GM18520 (cell line): ENCODE results near the gene WEE2.

ENCODE experiments used
- ATAC-seq: cut with Tn5 transposase; IDR thresholded peaks from one replicate; pipeline ENCODE4 v1.9.1; 2021; ENCODE audit not compliant: unreplicated experiment

WEE2 gene

GRCh38 chr7:141708351-141708750 is at the start of gene WEE2:
WEE2 (plus strand) TSS chr7:141708353; CDS start chr7:141708759, 406 bp downstream.
- ATAC-seq: no peak

DNA sequence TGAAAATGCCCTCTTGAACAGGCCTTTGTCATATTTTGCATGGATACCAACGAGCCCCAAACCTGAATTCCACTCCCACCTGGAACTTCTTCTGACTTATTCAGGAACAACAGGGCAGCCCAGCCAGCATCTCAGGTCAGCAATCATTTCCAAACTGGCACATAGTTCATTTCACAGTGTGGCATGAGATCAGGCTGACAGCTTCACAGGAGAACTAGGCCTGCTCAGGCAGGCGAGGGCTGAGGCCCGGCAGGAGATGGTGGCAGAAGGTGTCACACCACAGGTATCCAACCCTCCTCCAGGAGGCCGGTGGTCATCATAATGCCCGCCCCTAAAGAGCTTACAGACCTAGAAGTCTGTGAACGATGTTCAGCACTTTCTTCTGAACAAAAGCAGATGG is 48.7 kb upstream of the WEE2 start:
- no peak for ATAC-seq

DNA sequence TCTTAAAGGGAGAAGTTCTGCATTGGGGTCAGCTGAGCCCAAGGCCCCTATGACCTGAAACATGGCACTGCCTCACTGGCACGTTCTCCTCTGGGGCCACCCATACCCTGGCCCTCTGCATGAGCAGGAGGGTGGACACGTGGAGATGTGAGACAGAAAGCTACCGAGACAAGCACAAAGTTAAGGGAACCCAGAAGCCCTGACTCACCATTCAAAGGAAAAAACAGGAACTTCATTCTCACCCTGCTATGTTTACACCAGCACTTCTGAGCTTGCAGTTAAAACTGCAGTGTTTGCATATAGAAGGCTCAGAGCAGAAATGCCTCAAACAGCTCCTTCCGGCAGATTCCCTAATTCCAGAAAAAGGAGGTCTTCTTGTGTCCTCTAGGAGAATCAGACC is 47.9 kb upstream of the WEE2 start:
- ATAC-seq: no peak

DNA sequence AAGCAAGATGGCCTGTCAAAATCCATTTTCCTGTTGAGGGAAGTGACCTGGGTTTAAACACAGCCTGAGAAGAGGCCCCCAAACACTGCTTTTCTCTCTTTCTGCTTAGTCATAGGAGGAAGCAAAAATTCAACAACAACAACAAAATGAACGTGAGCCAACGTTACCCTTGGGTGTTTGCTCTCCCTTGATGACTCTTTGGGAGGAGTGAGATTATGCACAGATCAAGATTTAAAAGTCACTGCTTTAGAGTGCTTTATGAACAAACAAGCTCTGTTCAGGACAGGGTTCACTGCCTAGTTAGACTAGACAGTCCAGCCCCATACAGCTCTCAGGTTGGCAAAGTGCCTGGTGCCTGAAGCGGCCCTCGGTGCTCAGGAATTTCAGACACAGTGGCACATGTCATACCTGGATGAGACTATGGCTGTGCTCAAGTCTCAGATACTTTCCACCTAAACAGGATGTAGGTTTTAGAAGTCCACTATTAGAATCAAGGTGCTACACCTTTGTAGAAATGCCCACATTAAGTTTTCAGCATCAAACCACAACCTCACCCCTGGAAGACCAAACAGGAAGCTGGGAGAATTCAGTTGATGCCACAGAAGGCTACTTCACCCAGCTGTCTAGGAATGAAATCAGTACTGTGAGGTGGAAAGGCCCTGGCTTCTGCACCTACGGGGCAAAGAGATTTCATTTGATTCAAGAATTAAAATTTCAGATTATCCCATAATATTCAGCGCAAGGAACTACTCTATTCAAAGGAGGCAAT is 44.9 kb upstream of the WEE2 start:
- no peak for ATAC-seq

DNA sequence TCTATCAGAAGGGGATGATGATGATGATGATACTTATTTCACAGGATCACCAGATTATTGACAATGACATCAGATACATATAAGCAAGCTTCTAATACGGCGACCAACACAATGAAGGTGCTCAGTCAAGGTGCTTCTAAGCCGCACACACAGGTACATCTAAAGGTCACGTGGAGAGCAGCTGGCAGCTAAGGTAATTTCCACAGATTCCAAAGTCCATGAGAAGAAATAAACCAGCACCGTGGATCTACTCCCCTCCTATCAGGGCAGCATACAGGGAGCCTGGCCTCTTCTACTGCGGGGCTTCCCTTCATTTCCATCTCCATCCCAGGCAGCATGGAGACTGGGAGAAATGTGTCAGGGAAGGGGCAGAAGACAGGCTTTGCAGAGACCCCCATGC is 43.7 kb upstream of the WEE2 start:
- ATAC-seq: no peak

GRCh38 chr7:141665208-141666035 is 42.7 kb upstream of the WEE2 start:
- ATAC-seq: no peak

DNA sequence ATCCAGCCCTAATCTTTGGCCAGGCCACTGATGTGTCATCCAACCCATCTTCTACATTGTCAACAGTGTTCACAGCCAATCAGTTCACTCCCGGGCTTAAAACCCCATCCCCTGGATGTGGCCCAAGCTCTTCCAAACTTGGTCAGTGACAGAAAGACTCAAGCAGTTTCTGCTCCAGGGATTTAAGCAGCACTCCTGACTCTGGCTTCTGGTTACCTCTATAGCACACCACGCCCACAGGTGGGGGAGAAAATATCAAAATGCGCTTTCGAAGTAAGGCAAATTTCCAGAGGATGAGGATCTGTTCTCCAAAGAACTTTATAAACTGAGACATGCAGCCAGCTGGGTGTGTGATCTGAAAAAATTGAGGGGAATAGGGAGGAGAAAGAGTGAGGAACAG is 42.1 kb upstream of the WEE2 start:
- no peak for ATAC-seq

DNA sequence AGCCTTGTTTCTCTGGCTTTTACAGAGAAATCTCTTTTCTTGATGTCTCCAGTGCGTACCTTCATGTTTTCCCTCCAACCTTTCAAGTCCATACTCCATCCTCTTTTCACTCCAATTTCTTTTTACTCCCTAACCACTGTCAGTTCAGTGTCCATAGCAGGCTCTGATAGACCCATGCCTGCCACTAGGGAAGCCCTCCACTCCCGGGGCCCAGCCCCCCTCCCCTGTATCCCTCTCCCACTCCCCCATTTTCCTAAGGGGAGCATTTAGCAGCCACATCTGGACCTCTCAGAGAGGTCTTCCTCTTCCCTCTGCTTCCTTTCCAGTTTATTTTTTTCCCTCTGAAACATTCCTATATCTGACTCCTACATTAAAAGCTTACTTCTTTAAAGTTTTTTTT is 39.3 kb upstream of the WEE2 start:
- no peak for ATAC-seq

DNA sequence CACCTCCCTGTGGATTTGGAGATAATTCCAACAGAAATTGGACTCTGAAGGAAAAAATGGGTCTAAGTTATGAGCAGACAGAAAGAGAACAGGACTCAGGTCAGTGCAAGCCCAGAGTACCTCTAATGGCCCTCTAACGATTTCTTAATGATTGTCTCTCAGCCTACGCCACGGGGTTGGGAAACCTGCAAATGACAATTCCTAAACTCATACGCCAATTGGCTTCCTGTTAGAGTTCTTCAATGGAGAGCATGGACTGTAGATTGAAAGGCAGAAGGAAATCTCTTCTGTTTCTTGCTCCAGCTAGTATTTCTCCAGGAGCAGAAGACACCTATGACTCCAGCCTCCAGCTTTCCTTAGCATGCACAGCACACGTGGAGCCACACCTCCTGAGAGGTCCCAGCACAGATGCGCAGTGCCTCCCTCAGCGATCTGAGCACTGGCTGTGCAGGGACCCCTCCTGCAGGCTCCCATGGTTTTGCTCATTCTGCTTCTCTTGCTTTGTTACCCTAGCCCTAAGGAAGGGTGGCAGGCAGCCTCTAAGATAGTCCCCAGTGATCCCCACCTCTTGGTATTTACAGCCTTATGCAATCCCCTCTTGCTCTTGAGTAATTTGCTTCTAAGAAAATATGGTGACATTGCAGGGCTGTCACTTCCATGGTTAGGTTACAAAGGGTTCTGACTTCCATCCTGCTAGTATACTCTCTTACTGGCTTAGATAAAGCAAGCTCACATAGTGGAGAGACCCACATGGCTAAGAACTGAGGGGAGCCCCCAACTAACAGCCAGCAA is 36.3 kb upstream of the WEE2 start:
- no peak for ATAC-seq

- ATAC-seq: no peak
Observed at GRCh38 chr7:141673346-141673745, 34.8 kb upstream of the WEE2 start.

DNA sequence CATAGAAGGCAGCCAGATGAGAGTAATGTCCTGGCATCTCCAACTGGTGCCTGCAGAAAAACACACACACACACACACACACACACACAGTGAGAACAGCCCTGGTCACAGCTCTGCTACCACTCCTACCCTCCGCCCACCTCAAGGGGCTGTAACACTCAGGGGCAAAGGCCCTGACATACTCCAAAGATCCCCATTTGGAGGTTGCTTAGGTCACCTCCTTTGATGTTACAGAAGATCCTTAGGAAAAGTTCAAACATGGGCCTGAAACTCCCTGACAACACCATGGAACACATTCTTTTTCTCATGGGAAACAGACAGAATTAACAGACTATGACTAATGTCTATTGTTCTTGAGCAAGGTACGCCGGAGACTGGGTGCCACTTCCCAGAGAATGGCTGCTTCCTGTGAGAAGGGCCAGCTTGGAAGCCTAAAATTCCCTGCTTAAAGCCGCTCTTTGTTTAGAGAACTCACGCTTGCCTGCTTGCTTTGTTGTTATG is 33.9 kb upstream of the WEE2 start:
- no peak for ATAC-seq

GRCh38 chr7:141674702-141675101 is 33.5 kb upstream of the WEE2 start:
- no peak for ATAC-seq

- ATAC-seq: no peak
Observed at GRCh38 chr7:141675436-141676215, 32.5 kb upstream of the WEE2 start.

GRCh38 chr7:141676618-141677017 is 31.5 kb upstream of the WEE2 start:
- ATAC-seq: no peak

DNA sequence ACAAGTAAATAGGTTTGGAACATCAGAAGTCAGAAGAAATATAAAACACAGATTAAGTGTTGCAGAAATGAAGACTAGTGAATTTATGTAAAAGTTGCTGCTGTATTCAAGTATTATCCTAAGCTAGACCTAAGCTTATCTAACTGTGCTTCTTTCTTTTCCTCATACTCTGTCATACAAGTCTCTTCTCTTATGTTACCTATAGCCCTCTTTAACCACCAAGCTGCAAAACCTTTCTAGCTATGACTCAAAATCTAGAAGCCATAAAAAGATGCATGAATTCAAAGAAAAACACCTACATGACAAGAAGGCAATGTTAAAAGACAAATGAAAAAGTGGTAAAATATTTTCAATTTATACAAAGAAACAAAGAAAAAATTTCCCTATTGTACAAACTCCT is 29.1 kb upstream of the WEE2 start:
- ATAC-seq: no peak

GRCh38 chr7:141685285-141686023 is 22.7 kb upstream of the WEE2 start:
- no peak for ATAC-seq

- ATAC-seq: no peak
Observed at GRCh38 chr7:141686074-141686473, 22.1 kb upstream of the WEE2 start.

DNA sequence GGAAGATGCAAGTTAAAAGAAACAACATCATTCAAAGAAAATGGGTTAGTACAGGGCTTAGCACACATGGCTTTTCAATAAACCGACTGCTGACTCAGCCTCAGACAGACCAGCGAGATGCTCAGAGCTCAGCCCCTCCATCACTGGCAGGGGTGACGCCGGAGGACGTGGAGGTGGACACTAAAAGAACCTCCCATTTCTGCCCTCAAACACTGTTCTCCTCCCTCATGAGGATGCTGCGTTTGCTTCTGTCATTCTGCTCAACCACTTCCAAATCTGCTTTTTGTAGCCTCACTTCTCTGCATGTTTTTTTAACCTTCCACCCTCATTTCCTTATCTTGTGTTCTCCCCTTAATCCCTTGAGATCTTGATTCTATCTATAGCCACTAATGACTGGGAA is 21.5 kb upstream of the WEE2 start:
- no peak for ATAC-seq

- ATAC-seq: no peak
Observed at GRCh38 chr7:141688043-141688442, 20.1 kb upstream of the WEE2 start.
